ENCODE measurements around the gene ACER3. TPM values are rescaled to one million over a fixed set of nuclear protein-coding genes. Genes with fewer than 3 reads are reported as not detected.

The ACER3 gene
- total and polyA plus RNA-seq, 2 experiments from 2014 or later, result 17.1 to 18.3 TPM

- Histone ChIP-seq H3K27me3 (peaks cover 5% of the 10 kb centered on the region), H3K27ac (no peak overlapping the region), H3K4me3 (no peak overlapping the region)
These were observed 177.5 kb downstream of the ACER3 start for GRCh38 chr11:77038029-77038824.

GRCh38 chr11:77038825-77039326, 178.2 kb downstream of the ACER3 start:
- H3K27ac ChIP-seq, result no peak overlapping the region
- no peaks in the 10 kb centered on the region for H3K9me3 ChIP-seq (ENCODE audit: low read depth)
- no peak overlapping the region for H3K4me2 ChIP-seq
- peaks cover 5% of the 10 kb centered on the region for H3K27me3 ChIP-seq
- no peaks in the 10 kb centered on the region for H4K20me1 ChIP-seq (ENCODE audit: insufficient read depth, poor library complexity, severe bottlenecking)
- H3K4me1 ChIP-seq (ENCODE audit: insufficient read depth), result peaks cover 9% of the 10 kb centered on the region
- no peaks in the 10 kb centered on the region for H3K36me3 ChIP-seq (replicated peaks; ENCODE audit: insufficient read depth, low read depth)
- no peak overlapping the region for H2AFZ ChIP-seq
- 86% methylated on average over 15 of the region's 16 CpGs for WGBS (ENCODE audit: low lambda C conversion rate, missing lambda C conversion rate)
- no peaks in the 10 kb centered on the region for H3K79me2 ChIP-seq
- TF ChIP-seq EZH2 (IDR thresholded peaks at IDR 0.05; ENCODE audit: borderline replicate concordance) (no peak), EZH2phosphoT487 (IDR thresholded peaks at IDR 0.05; ENCODE audit: low read depth, severe bottlenecking, unreplicated experiment) (no peak), CTCF (IDR thresholded peaks at IDR 0.05; ENCODE audit: poor library complexity) (no peak)
- no peak for DNase-seq (ENCODE audit: low spot score)
- H3K9me2 ChIP-seq (replicated peaks; ENCODE audit: insufficient read depth), result no peaks in the 10 kb centered on the region
- no peak overlapping the region for H3K4me3 ChIP-seq

More at GRCh38 chr11:77038029-77038824, 177.5 kb downstream of the ACER3 start:
- no peaks in the 10 kb centered on the region for H3K36me3 ChIP-seq (replicated peaks; ENCODE audit: insufficient read depth, low read depth)
- H4K20me1 ChIP-seq (ENCODE audit: insufficient read depth, poor library complexity, severe bottlenecking), result no peaks in the 10 kb centered on the region
- H2AFZ ChIP-seq, result no peak overlapping the region
- no peaks in the 10 kb centered on the region for H3K9me3 ChIP-seq (ENCODE audit: low read depth)
- DNase-seq (ENCODE audit: low spot score), result no peak
- no peak overlapping the region for H3K4me2 ChIP-seq
- H3K79me2 ChIP-seq, result no peaks in the 10 kb centered on the region
- peaks cover 9% of the 10 kb centered on the region for H3K4me1 ChIP-seq (ENCODE audit: insufficient read depth)
- TF ChIP-seq EZH2 (IDR thresholded peaks at IDR 0.05; ENCODE audit: borderline replicate concordance), result no peak
- no peak for TF ChIP-seq CTCF (IDR thresholded peaks at IDR 0.05; ENCODE audit: poor library complexity)
- H3K9me2 ChIP-seq (replicated peaks; ENCODE audit: insufficient read depth), result no peaks in the 10 kb centered on the region
- WGBS (ENCODE audit: low lambda C conversion rate, missing lambda C conversion rate), result 87% methylated on average over 9 of the region's 10 CpGs

GRCh38 chr11:77039491-77040400, 179.0 kb downstream of the ACER3 start:
- peak; percentile 54 for TF ChIP-seq CTCF (IDR thresholded peaks at IDR 0.05; ENCODE audit: poor library complexity)
- TF ChIP-seq EZH2phosphoT487 (IDR thresholded peaks at IDR 0.05; ENCODE audit: low read depth, severe bottlenecking, unreplicated experiment), result no peak
- Histone ChIP-seq H2AFZ (peak overlapping the region; percentile 71), H3K27ac (no peak overlapping the region), H3K79me2 (no peaks in the 10 kb centered on the region), H3K4me3 (peak overlapping the region; percentile 27), H3K4me2 (peak overlapping the region; percentile 89), H3K36me3 (replicated peaks; ENCODE audit: insufficient read depth, low read depth) (no peaks in the 10 kb centered on the region), H3K4me1 (ENCODE audit: insufficient read depth) (peaks cover 9% of the 10 kb centered on the region), H3K9me2 (replicated peaks; ENCODE audit: insufficient read depth) (no peaks in the 10 kb centered on the region), H3K27me3 (peaks cover 5% of the 10 kb centered on the region), H3K9me3 (ENCODE audit: low read depth) (no peaks in the 10 kb centered on the region), H4K20me1 (ENCODE audit: insufficient read depth, poor library complexity, severe bottlenecking) (no peaks in the 10 kb centered on the region)
- WGBS (ENCODE audit: low lambda C conversion rate, missing lambda C conversion rate), result 26% methylated on average over 93 of the region's 109 CpGs
- DNase-seq (ENCODE audit: low spot score), result peak; percentile 59

All from hepatocyte (in vitro differentiated cells).